ENCODE results near the gene HHIPL1.

Gene HHIPL1

DNA sequence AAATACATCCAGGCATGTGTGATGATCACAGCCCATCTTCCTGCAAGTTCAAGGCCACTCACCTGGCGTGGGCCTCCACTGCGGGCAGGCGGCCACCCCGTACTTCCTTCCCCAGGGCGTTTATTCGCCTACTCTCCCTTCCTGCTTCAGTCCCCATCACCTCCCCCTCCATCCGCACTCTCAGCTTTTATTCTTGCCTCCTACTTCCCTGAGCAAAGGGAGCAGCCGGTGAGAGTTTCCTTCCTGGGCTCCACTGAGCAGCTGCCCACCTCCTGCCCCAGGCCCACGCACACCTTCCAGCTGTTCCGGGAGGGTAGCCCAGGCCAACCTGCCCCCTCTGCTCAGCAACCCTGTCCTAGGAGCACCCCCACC is 43.3 kb downstream of the HHIPL1 start:
- DNase-seq (ENCODE audit: low read depth) = no peak
- TF ChIP-seq, protein P1, sequence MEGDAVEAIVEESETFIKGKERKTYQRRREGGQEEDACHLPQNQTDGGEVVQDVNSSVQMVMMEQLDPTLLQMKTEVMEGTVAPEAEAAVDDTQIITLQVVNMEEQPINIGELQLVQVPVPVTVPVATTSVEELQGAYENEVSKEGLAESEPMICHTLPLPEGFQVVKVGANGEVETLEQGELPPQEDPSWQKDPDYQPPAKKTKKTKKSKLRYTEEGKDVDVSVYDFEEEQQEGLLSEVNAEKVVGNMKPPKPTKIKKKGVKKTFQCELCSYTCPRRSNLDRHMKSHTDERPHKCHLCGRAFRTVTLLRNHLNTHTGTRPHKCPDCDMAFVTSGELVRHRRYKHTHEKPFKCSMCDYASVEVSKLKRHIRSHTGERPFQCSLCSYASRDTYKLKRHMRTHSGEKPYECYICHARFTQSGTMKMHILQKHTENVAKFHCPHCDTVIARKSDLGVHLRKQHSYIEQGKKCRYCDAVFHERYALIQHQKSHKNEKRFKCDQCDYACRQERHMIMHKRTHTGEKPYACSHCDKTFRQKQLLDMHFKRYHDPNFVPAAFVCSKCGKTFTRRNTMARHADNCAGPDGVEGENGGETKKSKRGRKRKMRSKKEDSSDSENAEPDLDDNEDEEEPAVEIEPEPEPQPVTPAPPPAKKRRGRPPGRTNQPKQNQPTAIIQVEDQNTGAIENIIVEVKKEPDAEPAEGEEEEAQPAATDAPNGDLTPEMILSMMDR (IDR thresholded peaks at IDR 0.05; ENCODE audit: control insufficient read depth, insufficient read depth, low read depth, low read length, missing control alignments) = no peak
- H3K4me3 ChIP-seq (ENCODE audit: control insufficient read depth, low read depth, low read length) = no peak overlapping the region

DNA sequence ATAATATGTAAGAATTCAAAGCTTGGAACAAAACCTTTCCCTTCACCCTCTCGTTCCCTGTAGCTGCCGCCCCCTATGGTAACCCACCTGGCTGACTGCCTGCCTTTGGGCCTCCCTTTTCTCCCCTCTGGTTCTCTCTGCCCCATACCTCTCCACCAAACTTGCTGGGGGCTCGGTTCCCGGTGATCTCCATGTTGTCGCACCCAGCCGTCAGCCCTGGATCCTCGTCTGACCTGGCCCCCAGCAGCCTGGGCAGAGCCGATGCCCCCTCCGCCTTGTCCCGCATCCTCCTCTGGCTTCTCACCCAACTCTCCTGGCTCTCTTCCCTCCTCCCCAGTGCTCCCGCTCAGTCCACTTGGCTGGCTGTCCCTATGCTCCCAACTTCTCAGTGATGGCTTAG is 43.7 kb downstream of the HHIPL1 start:
- TF ChIP-seq, protein P1 (IDR thresholded peaks at IDR 0.05; ENCODE audit: control insufficient read depth, insufficient read depth, low read depth, low read length, missing control alignments) = no peak
- no peak overlapping the region for H3K4me3 ChIP-seq (ENCODE audit: control insufficient read depth, low read depth, low read length)
- no peak for DNase-seq (ENCODE audit: low read depth)

DNA sequence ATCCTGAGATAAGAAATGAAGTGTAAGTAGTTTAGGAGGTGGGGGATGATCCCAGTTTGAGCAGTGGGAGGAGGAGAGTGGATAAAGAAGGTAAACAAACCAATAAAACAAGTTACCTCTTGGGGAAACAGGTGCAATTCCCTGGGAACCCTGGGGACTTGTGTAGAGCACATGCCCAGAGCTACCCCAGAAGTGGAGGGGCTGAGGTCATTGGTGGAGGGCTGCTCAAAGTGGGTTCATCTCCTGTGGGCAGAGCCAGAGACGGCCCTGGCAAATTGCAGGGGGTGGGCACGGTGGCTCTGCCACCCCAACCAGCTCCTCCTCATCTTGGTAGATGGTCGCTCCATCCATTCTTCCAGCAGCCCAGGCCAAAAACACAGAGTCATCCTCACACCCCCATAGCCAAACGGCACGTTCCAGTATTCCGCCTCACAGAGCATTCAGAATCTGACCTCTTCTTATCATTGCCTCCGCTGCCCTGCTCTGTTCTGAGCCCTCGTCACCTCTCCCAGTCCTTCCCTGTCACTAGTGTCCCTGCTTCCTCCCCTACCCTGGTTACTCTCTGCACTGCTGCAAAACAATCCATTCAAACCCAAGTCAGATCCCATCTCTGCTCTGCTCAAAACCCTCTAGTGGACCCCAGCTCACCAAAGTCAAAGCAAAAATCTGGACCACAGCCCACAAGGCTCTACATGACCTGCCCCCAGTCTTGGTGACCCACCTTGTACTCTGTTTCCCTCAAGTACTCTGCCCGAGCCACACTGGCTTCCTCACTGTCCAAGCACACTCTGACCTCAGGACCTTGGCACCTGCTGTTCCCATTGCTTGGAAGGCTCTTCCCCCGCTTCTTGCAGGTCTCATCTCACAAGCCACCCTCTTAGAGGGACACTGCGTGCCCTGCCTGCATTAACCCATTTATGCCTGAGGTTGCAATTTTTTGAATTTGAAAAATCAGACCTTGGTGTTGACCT is 44.6 kb downstream of the HHIPL1 start:
- no peak for DNase-seq (ENCODE audit: low read depth)
- TF ChIP-seq, protein P1 (IDR thresholded peaks at IDR 0.05; ENCODE audit: control insufficient read depth, insufficient read depth, low read depth, low read length, missing control alignments) = no peak
- no peak overlapping the region for H3K4me3 ChIP-seq (ENCODE audit: control insufficient read depth, low read depth, low read length)

DNA sequence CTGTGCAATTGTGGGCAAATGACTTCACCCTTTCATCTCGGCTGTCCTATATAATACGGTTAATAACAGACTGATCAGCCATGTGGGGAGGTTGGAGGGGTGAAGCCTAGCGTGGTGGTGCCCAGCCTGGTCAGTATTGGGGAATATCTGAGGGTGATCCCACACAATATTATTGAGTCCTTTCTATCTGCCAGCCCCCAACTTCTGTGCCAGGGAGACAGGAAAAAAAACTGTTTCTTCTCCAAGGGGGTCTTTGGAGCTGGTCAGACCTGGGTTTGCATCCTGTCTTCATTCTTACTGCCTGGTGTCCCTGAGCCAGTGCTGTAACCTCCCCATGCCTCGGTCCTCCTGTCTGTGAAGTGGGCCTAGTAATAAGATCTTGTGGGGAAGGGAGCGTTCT is 45.7 kb downstream of the HHIPL1 start:
- TF ChIP-seq, protein P1 (IDR thresholded peaks at IDR 0.05; ENCODE audit: control insufficient read depth, insufficient read depth, low read depth, low read length, missing control alignments) = no peak
- no peak overlapping the region for H3K4me3 ChIP-seq (ENCODE audit: control insufficient read depth, low read depth, low read length)
- DNase-seq (ENCODE audit: low read depth) = no peak

DNA sequence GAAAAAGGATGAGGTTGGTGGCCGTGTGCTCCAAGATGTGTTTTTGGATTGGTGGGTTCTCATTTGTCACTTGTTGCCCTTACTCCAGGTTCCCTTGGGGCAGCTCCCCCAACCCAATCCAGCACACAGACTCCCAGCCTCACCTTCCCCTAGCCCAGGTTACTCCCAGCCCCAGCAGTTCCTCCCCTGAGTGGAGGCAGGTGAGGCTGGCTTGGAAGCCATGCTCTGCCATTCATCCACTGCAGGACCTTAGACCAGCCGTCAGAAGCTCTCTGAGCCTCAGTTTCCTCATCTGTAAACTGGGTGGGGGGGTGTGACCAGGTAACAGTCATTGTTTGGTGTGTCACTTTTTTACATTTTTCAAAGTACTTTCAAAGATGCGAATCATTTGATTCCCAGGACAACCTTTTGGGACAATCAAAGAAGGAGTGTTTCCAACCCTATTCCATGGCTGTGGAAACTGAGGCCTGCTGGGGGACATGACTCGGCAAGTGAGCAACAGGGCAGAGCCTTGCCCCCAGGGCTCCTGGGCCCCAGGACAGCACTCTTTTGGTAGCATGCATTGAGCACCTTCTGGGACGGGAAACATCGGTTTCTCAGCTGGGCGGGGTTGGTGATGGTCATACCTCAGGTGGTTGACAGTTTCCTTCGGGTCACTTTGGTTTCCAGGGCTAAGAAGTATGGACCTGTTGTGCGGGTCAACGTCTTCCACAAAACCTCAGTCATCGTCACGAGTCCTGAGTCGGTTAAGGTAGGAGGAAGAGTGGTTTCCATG is 46.4 kb downstream of the HHIPL1 start:
- TF ChIP-seq, protein P1 (IDR thresholded peaks at IDR 0.05; ENCODE audit: control insufficient read depth, insufficient read depth, low read depth, low read length, missing control alignments) = no peak
- no peak overlapping the region for H3K4me3 ChIP-seq (ENCODE audit: control insufficient read depth, low read depth, low read length)
- no peak for DNase-seq (ENCODE audit: low read depth)

DNA sequence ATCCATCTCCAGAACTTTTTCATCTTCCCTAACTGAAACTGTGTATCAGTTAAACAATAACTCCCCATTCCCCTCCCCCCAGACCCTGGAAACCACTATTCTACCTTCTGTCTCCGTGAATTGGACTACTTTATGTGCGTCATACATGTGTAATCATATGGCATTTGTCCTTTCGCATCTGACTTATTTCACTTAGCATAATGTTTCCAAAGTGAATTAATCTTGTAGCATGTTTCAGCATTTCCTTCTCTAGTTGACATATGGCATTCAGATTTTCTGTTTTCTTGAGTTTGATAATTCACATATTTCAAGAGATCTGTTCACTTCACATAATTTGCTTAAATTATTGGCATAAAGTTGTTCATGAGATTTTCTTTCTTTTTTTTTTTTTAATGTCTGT is 49.0 kb downstream of the HHIPL1 start:
- H3K4me3 ChIP-seq (ENCODE audit: control insufficient read depth, low read depth, low read length) = no peak overlapping the region
- TF ChIP-seq, protein P1 (IDR thresholded peaks at IDR 0.05; ENCODE audit: control insufficient read depth, insufficient read depth, low read depth, low read length, missing control alignments) = no peak
- DNase-seq (ENCODE audit: low read depth) = no peak

All from AG09309 (cell line).